Measurements from ENCODE around the gene MEF2C. TPM values are rescaled to one million over a fixed set of nuclear protein-coding genes. Genes with fewer than 3 reads are reported as not detected.

Gene MEF2C
- total and polyA plus RNA-seq, 2 experiments from 2014 or later, result 0.97 to 1.6 TPM

- TF ChIP-seq STAT1 (IDR thresholded peaks at IDR 0.05; ENCODE audit: unreplicated experiment) (no peak), JUNB (IDR thresholded peaks at IDR 0.05; ENCODE audit: unreplicated experiment) (no peak), ETS1 (IDR thresholded peaks at IDR 0.05) (no peak), POLR2AphosphoS5 (IDR thresholded peaks at IDR 0.05; ENCODE audit: low read depth) (no peak), EZH2phosphoT487 (IDR thresholded peaks at IDR 0.05; ENCODE audit: unreplicated experiment) (no peak), EZH2 (IDR thresholded peaks at IDR 0.05; ENCODE audit: low read depth, unreplicated experiment) (no peak), CREB1 (CRISPR knock-in tag; IDR thresholded peaks at IDR 0.05; ENCODE audit: low read depth) (no peak), REST (IDR thresholded peaks at IDR 0.05; ENCODE audit: unreplicated experiment) (no peak), ZNF331 (CRISPR knock-in tag; IDR thresholded peaks at IDR 0.05; ENCODE audit: low read depth) (no peak)
These were observed 45.8 kb downstream of the MEF2C start (continued) for GRCh38 chr5:88837222-88837621.

- H3K4me2 ChIP-seq, result no peak overlapping the region
- no peaks in the 10 kb centered on the region for H3K36me3 ChIP-seq (ENCODE audit: insufficient read depth)
- peaks cover 3% of the 10 kb centered on the region; the same call in 1 of the 2 replicates for H3K4me1 ChIP-seq (ENCODE audit: insufficient read depth)
- H3K4me3 Mint-ChIP-seq, result no peak overlapping the region
- no peaks in the 10 kb centered on the region for H3K79me2 ChIP-seq (replicated peaks; ENCODE audit: insufficient read depth)
- no peak for DNase-seq (ENCODE audit: low spot score)
- H3K27ac ChIP-seq (ENCODE audit: low read depth), result peak overlapping the region; percentile 40; the same call in 1 of the 2 replicates
- no peaks in the 10 kb centered on the region for H3K9me2 ChIP-seq (ENCODE audit: insufficient read depth)
- no peaks in the 10 kb centered on the region for H3K36me3 Mint-ChIP-seq (ENCODE audit: low read depth)
- peaks cover 5% of the 10 kb centered on the region; the same call in 2 of the 3 replicates for H3K4me1 Mint-ChIP-seq
- H3F3A ChIP-seq (replicated peaks; ENCODE audit: low read depth), result no peaks in the 10 kb centered on the region
- peak overlapping the region; percentile 92 for H2AFZ ChIP-seq
- H3K27ac Mint-ChIP-seq, result peak overlapping the region; percentile 44
- ATAC-seq, result peak; percentile 85
- no peaks in the 10 kb centered on the region for H3K27me3 Mint-ChIP-seq (ENCODE audit: insufficient read depth, low read depth, poor library complexity)
- H3K9me3 Mint-ChIP-seq, result no peaks in the 10 kb centered on the region
- no peaks in the 10 kb centered on the region for H3K27me3 ChIP-seq (ENCODE audit: insufficient read depth)
- no peak overlapping the region for H3K4me3 ChIP-seq
- no peaks in the 10 kb centered on the region for H4K20me1 ChIP-seq (replicated peaks; ENCODE audit: insufficient read depth)
- no peak for TF ChIP-seq CREB1 (CRISPR knock-in tag; IDR thresholded peaks at IDR 0.05; ENCODE audit: low read depth)
- no peak for TF ChIP-seq ZNF114 (CRISPR knock-in tag; IDR thresholded peaks at IDR 0.05)
- no peak for TF ChIP-seq NANOG (IDR thresholded peaks at IDR 0.05; ENCODE audit: borderline replicate concordance)
- TF ChIP-seq POLR2AphosphoS5 (IDR thresholded peaks at IDR 0.05; ENCODE audit: low read depth), result no peak
- TF ChIP-seq REST (IDR thresholded peaks at IDR 0.05; ENCODE audit: unreplicated experiment), result no peak
- TF ChIP-seq EZH2 (IDR thresholded peaks at IDR 0.05; ENCODE audit: low read depth, unreplicated experiment), result no peak
- TF ChIP-seq ETS1 (IDR thresholded peaks at IDR 0.05), result no peak
- no peak for TF ChIP-seq EZH2phosphoT487 (IDR thresholded peaks at IDR 0.05; ENCODE audit: unreplicated experiment)
These were observed 46.7 kb downstream of the MEF2C start for GRCh38 chr5:88836195-88836838.
